ENCODE data around the gene MBNL2.

DNA sequence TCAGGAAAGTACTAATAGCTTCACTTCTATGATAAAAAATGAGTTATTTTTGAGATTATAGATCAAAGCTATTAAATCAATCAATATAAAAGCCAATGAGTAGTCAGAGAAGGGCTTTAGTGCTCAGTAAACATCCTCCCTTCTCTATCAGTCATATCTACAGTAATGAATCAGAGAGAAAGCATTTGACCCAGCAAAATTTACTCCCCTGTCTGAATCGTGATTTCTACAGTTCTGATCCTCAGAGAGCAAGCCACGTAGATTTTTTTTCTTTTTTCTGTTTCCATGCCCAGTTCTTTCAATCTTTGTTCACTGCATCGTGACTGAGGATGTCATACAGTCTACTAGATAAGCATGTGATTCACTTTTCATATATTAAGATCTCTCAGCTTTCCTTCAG is 16.2 kb upstream of the MBNL2 start:
- TF ChIP-seq, protein P1, sequence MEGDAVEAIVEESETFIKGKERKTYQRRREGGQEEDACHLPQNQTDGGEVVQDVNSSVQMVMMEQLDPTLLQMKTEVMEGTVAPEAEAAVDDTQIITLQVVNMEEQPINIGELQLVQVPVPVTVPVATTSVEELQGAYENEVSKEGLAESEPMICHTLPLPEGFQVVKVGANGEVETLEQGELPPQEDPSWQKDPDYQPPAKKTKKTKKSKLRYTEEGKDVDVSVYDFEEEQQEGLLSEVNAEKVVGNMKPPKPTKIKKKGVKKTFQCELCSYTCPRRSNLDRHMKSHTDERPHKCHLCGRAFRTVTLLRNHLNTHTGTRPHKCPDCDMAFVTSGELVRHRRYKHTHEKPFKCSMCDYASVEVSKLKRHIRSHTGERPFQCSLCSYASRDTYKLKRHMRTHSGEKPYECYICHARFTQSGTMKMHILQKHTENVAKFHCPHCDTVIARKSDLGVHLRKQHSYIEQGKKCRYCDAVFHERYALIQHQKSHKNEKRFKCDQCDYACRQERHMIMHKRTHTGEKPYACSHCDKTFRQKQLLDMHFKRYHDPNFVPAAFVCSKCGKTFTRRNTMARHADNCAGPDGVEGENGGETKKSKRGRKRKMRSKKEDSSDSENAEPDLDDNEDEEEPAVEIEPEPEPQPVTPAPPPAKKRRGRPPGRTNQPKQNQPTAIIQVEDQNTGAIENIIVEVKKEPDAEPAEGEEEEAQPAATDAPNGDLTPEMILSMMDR (IDR thresholded peaks at IDR 0.05), result no peak
- no peak for TF ChIP-seq EP300 (IDR thresholded peaks at IDR 0.05)
- no peak for TF ChIP-seq POLR2A (IDR thresholded peaks at IDR 0.05; ENCODE audit: low read depth)
